Thoracic aorta (tissue), 2 donors: ENCODE data around the gene BAZ1B. TPM values are rescaled to one million over a fixed set of nuclear protein-coding genes. Genes with fewer than 3 reads are reported as not detected.
"Not testable (repeated sequence)": the region's sequence is repeated elsewhere in the genome, so short reads cannot be mapped to it uniquely, and the experiment has no call there.

ENCODE experiments used
- ATAC-seq: fragments of 150-250 bp; one replicate; pipeline ENCODE4 v1.8.0; 2017; ENCODE audit warnings: low read depth; ENCODE audit not compliant: insufficient number of reproducible peaks, low FRiP score
- DNase-seq: peaks from one replicate; pipeline ENCODE4 v3.0.0-alpha.2; 2020; ENCODE audit warnings: low spot score
- H3K27ac ChIP-seq, 2 donors: fragments of 200-600 bp; sonication (generic); 1 replicate in 1 of 2; 2 replicates in 1 of 2; pipeline ENCODE4 v1.5.1; 2016; ENCODE audit warnings: mild to moderate bottlenecking in 2 of 2, moderate library complexity in 2 of 2
- H3K27me3 ChIP-seq: fragments of 200-600 bp; sonication (generic); replicated peaks from 2 replicates; pipeline ENCODE4 v1.6.0; 2016; ENCODE audit warnings: mild to moderate bottlenecking; ENCODE audit not compliant: insufficient read depth
- H3K36me3 ChIP-seq: fragments of 200-600 bp; sonication (generic); one replicate; pipeline ENCODE4 v1.5.1; 2016
- H3K4me1 ChIP-seq, 2 donors: fragments of 200-600 bp; sonication (generic); 1 replicate in 1 of 2; 2 replicates in 1 of 2; pipeline versions ENCODE4 v1.5.1 to v1.6.0; 2016; ENCODE audit warnings: low read depth in 2 of 2, mild to moderate bottlenecking in 1 of 2; ENCODE audit not compliant: control insufficient read depth in 1 of 2
- H3K4me3 ChIP-seq: fragments of 200-600 bp; sonication (generic); 2 replicates; pipeline ENCODE4 v1.5.1; 2016; ENCODE audit warnings: mild to moderate bottlenecking
- H3K9me3 ChIP-seq: fragments of 200-600 bp; sonication (generic); 2 replicates; pipeline ENCODE4 v1.5.1; 2016
- total RNA-seq, 2 donors: library from RNA; depleted of rRNA; stranded (reverse); fragments of >200 nt; gene quantifications; one replicate each; pipeline versions ENCODE4 v1.1.0 to v1.2.3, GENCODE V29; 2016
- TF ChIP-seq, protein P1 (sequence below): fragments of 200-600 bp; sonication (generic); IDR thresholded peaks from one replicate; pipeline ENCODE4 v1.5.1; 2019; ENCODE audit warnings: antibody characterized with exemption

The BAZ1B gene
- total RNA-seq, 2 donors from 2014 or later, result 43.9 to 65.3 TPM

DNA sequence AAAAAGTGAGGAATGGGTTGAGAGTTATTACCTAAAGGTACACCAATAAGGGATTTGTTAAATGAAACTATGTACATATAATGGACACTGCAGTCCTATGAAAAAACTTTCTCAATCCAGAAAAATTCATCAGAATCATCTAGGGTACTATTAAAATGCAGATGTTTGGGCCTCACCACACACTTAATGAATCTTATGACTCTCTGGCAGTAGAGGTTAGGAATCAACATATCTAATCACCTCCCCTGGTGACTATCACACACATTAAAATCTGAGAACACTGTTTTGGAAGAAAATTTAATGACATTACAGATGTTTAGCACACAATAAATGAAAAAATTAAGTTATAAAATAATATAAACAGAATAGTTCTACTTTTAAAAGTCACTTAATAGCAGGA lies 32.1 kb downstream of the BAZ1B start:
- Histone ChIP-seq H3K36me3 (peaks cover 52% of the 10 kb centered on the region), H3K27me3 (no peaks in the 10 kb centered on the region)
- no peak for ATAC-seq

DNA sequence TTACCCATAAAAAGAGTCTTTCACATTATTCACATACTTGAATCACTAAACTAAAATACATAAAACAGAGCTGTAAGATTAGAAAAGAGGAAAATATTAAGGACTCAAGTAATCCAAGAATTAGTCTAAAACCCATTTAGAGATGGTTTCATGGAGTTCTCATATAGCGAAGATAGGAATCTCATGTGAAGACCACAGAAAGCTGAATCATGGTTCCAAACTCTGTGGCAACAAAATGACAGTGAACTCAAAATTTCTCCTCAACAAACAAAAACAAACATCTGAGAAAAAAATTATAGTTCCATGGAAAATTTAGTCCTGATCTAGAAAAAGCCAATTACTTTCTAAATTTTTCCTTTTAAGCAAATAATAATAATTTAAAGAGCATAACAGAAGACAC lies 34.6 kb downstream of the BAZ1B start:
- Histone ChIP-seq H3K4me1 (no peaks in the 10 kb centered on the region), H3K27me3 (no peaks in the 10 kb centered on the region), H3K4me3 (no peak overlapping the region), H3K36me3 (peaks cover 28% of the 10 kb centered on the region), H3K9me3 (no peaks in the 10 kb centered on the region), H3K27ac (no peak overlapping the region)
- TF ChIP-seq, protein P1, sequence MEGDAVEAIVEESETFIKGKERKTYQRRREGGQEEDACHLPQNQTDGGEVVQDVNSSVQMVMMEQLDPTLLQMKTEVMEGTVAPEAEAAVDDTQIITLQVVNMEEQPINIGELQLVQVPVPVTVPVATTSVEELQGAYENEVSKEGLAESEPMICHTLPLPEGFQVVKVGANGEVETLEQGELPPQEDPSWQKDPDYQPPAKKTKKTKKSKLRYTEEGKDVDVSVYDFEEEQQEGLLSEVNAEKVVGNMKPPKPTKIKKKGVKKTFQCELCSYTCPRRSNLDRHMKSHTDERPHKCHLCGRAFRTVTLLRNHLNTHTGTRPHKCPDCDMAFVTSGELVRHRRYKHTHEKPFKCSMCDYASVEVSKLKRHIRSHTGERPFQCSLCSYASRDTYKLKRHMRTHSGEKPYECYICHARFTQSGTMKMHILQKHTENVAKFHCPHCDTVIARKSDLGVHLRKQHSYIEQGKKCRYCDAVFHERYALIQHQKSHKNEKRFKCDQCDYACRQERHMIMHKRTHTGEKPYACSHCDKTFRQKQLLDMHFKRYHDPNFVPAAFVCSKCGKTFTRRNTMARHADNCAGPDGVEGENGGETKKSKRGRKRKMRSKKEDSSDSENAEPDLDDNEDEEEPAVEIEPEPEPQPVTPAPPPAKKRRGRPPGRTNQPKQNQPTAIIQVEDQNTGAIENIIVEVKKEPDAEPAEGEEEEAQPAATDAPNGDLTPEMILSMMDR, result no peak
- ATAC-seq, result no peak
- DNase-seq, result no peak

More for the DNA sequence above, 32.1 kb downstream of the BAZ1B start:
- H3K4me1 ChIP-seq, result no peaks in the 10 kb centered on the region
- H3K27ac ChIP-seq, result no peak overlapping the region
- no peak overlapping the region for H3K4me3 ChIP-seq
- H3K9me3 ChIP-seq, result no peaks in the 10 kb centered on the region
- TF ChIP-seq, protein P1, result no peak
- no peak for DNase-seq

DNA sequence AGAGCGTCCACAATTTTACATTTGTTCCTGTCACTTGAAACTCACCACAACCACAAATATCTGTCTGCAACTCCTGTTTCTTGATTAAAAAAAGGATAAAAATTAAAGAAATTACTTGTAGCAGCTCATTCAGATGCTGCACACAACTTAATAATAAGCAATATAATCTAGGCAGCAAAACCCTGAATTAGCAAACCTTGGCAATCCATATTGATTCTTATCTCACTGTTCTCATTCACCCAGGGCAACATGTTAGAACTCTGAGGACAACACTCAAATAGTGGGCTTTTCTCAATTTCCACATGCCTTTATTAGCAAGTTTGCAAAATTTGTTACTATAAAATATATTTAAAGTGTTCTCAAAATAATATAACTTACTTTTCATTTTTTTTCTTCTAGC lies 38.9 kb downstream of the BAZ1B start:
- no peaks in the 10 kb centered on the region for H3K9me3 ChIP-seq
- TF ChIP-seq, protein P1, result no peak
- H3K27me3 ChIP-seq, result no peaks in the 10 kb centered on the region
- DNase-seq (no peak), ATAC-seq (no peak)
- H3K36me3 ChIP-seq, result peaks cover 2% of the 10 kb centered on the region
- H3K27ac ChIP-seq, result no peak overlapping the region
- no peak overlapping the region for H3K4me3 ChIP-seq
- no peaks in the 10 kb centered on the region for H3K4me1 ChIP-seq

- ATAC-seq, result no peak
- Histone ChIP-seq H3K27me3 (no peaks in the 10 kb centered on the region), H3K9me3 (no peaks in the 10 kb centered on the region), H3K36me3 (peaks cover 5% of the 10 kb centered on the region), H3K4me3 (no peak overlapping the region), H3K27ac (no peak overlapping the region), H3K4me1 (no peaks in the 10 kb centered on the region)
- DNase-seq, result no peak
- TF ChIP-seq, protein P1, result no peak
Observed at GRCh38 chr7:73482746-73483145, 39.3 kb downstream of the BAZ1B start.

GRCh38 chr7:73481521-73481920 lies 40.6 kb downstream of the BAZ1B start:
- H3K36me3 ChIP-seq, result peaks cover 15% of the 10 kb centered on the region
- not testable (repeated sequence) for H3K4me3 ChIP-seq, ATAC-seq, H3K9me3 ChIP-seq, DNase-seq, H3K4me1 ChIP-seq, H3K27me3 ChIP-seq, H3K27ac ChIP-seq

GRCh38 chr7:73478549-73478948 lies 43.5 kb downstream of the BAZ1B start:
- DNase-seq (no peak), ATAC-seq (no peak)
- TF ChIP-seq, protein P1, result no peak
- Histone ChIP-seq H3K36me3 (peaks cover 30% of the 10 kb centered on the region), H3K4me1 (no peaks in the 10 kb centered on the region), H3K27me3 (no peaks in the 10 kb centered on the region), H3K27ac (no peak overlapping the region), H3K4me3 (no peak overlapping the region), H3K9me3 (no peaks in the 10 kb centered on the region)
